GM12872 (cell line): ENCODE results near the gene PHC3.
A peak's percentile ranks its signal among the peaks of the same experiment; 100 is the strongest.

Experiments used
- CTCF ChIP-seq: IDR thresholded peaks from 3 replicates; pipeline ENCODE4 v1.5.1; 2011; ENCODE audit warnings: low read depth, mild to moderate bottlenecking, low read length, moderate library complexity; ENCODE audit not compliant: insufficient read depth

Gene PHC3

GRCh38 chr3:170063691-170064090 lies 117.8 kb downstream of the PHC3 start:
- TF ChIP-seq CTCF = no peak

GRCh38 chr3:170062769-170063168 lies 118.8 kb downstream of the PHC3 start:
- TF ChIP-seq CTCF = peak; percentile 36; the same call in 2 of the 3 replicates

GRCh38 chr3:170062068-170062467 lies 119.5 kb downstream of the PHC3 start:
- no peak for TF ChIP-seq CTCF

- TF ChIP-seq CTCF = no peak
Measured at GRCh38 chr3:170059447-170059846, 122.1 kb downstream of the PHC3 start.

GRCh38 chr3:170058127-170058526 lies 123.4 kb downstream of the PHC3 start:
- TF ChIP-seq CTCF = peak; percentile 19; the same call in 1 of the 3 replicates

- TF ChIP-seq CTCF = no peak
Measured at GRCh38 chr3:170057550-170057949, 124.0 kb downstream of the PHC3 start.

GRCh38 chr3:170056710-170057454 lies 124.7 kb downstream of the PHC3 start:
- TF ChIP-seq CTCF = peak; percentile 19; the same call in 1 of the 3 replicates
